Upper lobe of left lung (tissue), 6 donors: ENCODE measurements around the gene VPS35L. TPM values are rescaled to one million over a fixed set of nuclear protein-coding genes. Genes with fewer than 3 reads are reported as not detected.

Source experiments
- ATAC-seq, 2 donors: fragments of 200-7000 bp; cut with Tn5 transposase; one replicate each; pipeline ENCODE4 v1.9.1; 2022; ENCODE audit warnings: mild to moderate bottlenecking in 2 of 2, moderate library complexity in 2 of 2; ENCODE audit not compliant: low FRiP score in 2 of 2
- DNase-seq, 2 donors: peaks; one replicate each; pipeline ENCODE4 v3.0.0-alpha.2; 2019 to 2020
- H3K27ac ChIP-seq, 4 donors: fragments of 200-600 bp; sonication (generic); one replicate each; pipeline ENCODE4 v1.5.1; 2016 to 2019
- H3K27me3 ChIP-seq, 4 donors: fragments of 200-600 bp; sonication (generic); one replicate each; pipeline ENCODE4 v1.5.1; 2017 to 2019
- H3K36me3 ChIP-seq, 4 donors: fragments of 200-600 bp; sonication (generic); one replicate each; pipeline ENCODE4 v1.5.1; 2016 to 2019
- H3K4me1 ChIP-seq, 4 donors: fragments of 200-600 bp; sonication (generic); one replicate each; pipeline ENCODE4 v1.5.1; 2018 to 2019
- H3K4me3 ChIP-seq, 4 donors: fragments of 200-600 bp; sonication (generic); one replicate each; pipeline ENCODE4 v1.5.1; 2017 to 2019; ENCODE audit warnings: mild to moderate bottlenecking in 2 of 4, moderate library complexity in 1 of 4
- H3K9me3 ChIP-seq, 4 donors: fragments of 200-600 bp; sonication (generic); one replicate each; pipeline ENCODE4 v1.5.1; 2018 to 2019
- CTCF ChIP-seq, 6 experiments: fragments of 450-650 bp in 4 of 6; fragments of 200-600 bp in 2 of 6; sonication (generic) in 2 of 6; IDR thresholded peaks; one replicate each; pipeline ENCODE4 v1.5.1; 2016 to 2019; ENCODE audit warnings: antibody characterized with exemption in 6 of 6
- EP300 ChIP-seq, 4 donors: sonication (generic); formaldehyde crosslinking; IDR thresholded peaks; one replicate each; pipeline ENCODE4 v1.5.1; 2017; ENCODE audit warnings: antibody characterized with exemption in 4 of 4, control low read depth in 2 of 4
- POLR2A ChIP-seq, 4 donors: fragments of 450-650 bp; IDR thresholded peaks; one replicate each; pipeline ENCODE4 v1.5.1; 2016 to 2017; ENCODE audit warnings: antibody characterized with exemption in 4 of 4, mild to moderate bottlenecking in 2 of 4
- POLR2AphosphoS5 ChIP-seq, 2 donors: sonication (generic); formaldehyde crosslinking; IDR thresholded peaks; one replicate each; pipeline ENCODE4 v1.5.1; 2017; ENCODE audit warnings: antibody characterized with exemption in 2 of 2
- WGBS, 2 donors: methylation state at CpG; one replicate each; pipeline ENCODE4 v1.1.5; 2017 to 2018; 5-methylcytosine and 5-hydroxymethylcytosine counted together
- total RNA-seq, 6 donors: library from RNA; depleted of rRNA in 4 of 6; stranded (reverse); fragments of >200 nt in 4 of 6; gene quantifications; one replicate each; pipeline versions ENCODE4 v1.1.0 to v1.2.1, GENCODE V29; 2016 to 2021
- donor health status: DM: no; HTN: no; CAD: no; lungs with moderate emphysema.
- donor health status: DM: no; HTN: yes; CAD: no; lungs with severe emphysema.

VPS35L gene
- total RNA-seq, 6 donors from 2014 or later, result 39.8 to 52.9 (median 45.2) TPM

GRCh38 chr16:19698480-19699465, 143.3 kb downstream of the VPS35L start:
- 85 to 90% methylated on average over 19 of the region's 19 CpGs for WGBS, 2 donors
- no peak for DNase-seq
- H3K27ac ChIP-seq, result peak overlapping the region in 2 of 4 donors; percentile 16 to 19
- H3K4me3 ChIP-seq, result no peak overlapping the region
- TF ChIP-seq POLR2A (IDR thresholded peaks at IDR 0.05) (no peak), EP300 (IDR thresholded peaks at IDR 0.05) (no peak), CTCF (IDR thresholded peaks at IDR 0.05) (no peak), POLR2AphosphoS5 (IDR thresholded peaks at IDR 0.05) (no peak)
- no peaks in the 10 kb centered on the region for H3K9me3 ChIP-seq
- peaks cover 0 to 34% (median 7%) of the 10 kb centered on the region in 4 donors for H3K36me3 ChIP-seq
- ATAC-seq, result no peak
- no peaks in the 10 kb centered on the region for H3K27me3 ChIP-seq
- H3K4me1 ChIP-seq, result peaks cover 27 to 50% (median 42%) of the 10 kb centered on the region in 4 donors

- Histone ChIP-seq H3K36me3 (peaks cover 0 to 37% (median 7%) of the 10 kb centered on the region in 4 donors), H3K9me3 (no peaks in the 10 kb centered on the region), H3K4me3 (no peak overlapping the region), H3K27ac (peak overlapping the region in 1 of 4 donors; percentile 16), H3K27me3 (no peaks in the 10 kb centered on the region), H3K4me1 (peaks cover 34 to 57% (median 47%) of the 10 kb centered on the region in 4 donors)
- no peak for DNase-seq
- peak in 1 of 2 donors; percentile 32 for ATAC-seq
- TF ChIP-seq CTCF (IDR thresholded peaks at IDR 0.05) (no peak), EP300 (IDR thresholded peaks at IDR 0.05) (no peak), POLR2AphosphoS5 (IDR thresholded peaks at IDR 0.05) (no peak)
- 93 to 100% methylated on average over 3 to 8 of the region's 8 CpGs for WGBS, 2 donors
Measured at GRCh38 chr16:19699472-19699871, 144.0 kb downstream of the VPS35L start.

GRCh38 chr16:19700319-19700781, 144.8 kb downstream of the VPS35L start:
- WGBS, 2 donors, result 28 to 57% methylated on average over 6 of the region's 6 CpGs
- Histone ChIP-seq H3K4me1 (peaks cover 42 to 65% (median 56%) of the 10 kb centered on the region in 4 donors), H3K9me3 (no peaks in the 10 kb centered on the region), H3K36me3 (peaks cover 0 to 43% (median 9%) of the 10 kb centered on the region in 4 donors), H3K27ac (peak overlapping the region in 3 of 4 donors; percentile 44 to 58 (median 45)), H3K4me3 (no peak overlapping the region), H3K27me3 (no peaks in the 10 kb centered on the region)
- TF ChIP-seq POLR2AphosphoS5 (IDR thresholded peaks at IDR 0.05) (no peak), EP300 (IDR thresholded peaks at IDR 0.05) (no peak), CTCF (IDR thresholded peaks at IDR 0.05) (no peak), POLR2A (IDR thresholded peaks at IDR 0.05) (no peak)
- DNase-seq (no peak), ATAC-seq (no peak)

GRCh38 chr16:19701091-19701490, 145.6 kb downstream of the VPS35L start:
- TF ChIP-seq POLR2AphosphoS5 (IDR thresholded peaks at IDR 0.05) (no peak), EP300 (IDR thresholded peaks at IDR 0.05) (no peak), CTCF (IDR thresholded peaks at IDR 0.05) (no peak), POLR2A (IDR thresholded peaks at IDR 0.05) (no peak)
- no peak for ATAC-seq
- no peak for DNase-seq
- peaks cover 0 to 48% (median 9%) of the 10 kb centered on the region in 4 donors for H3K36me3 ChIP-seq
- no peaks in the 10 kb centered on the region for H3K27me3 ChIP-seq
- H3K4me3 ChIP-seq, result no peak overlapping the region
- H3K27ac ChIP-seq, result peak overlapping the region in 3 of 4 donors; percentile 44 to 58 (median 45)
- H3K4me1 ChIP-seq, result peaks cover 39 to 65% (median 51%) of the 10 kb centered on the region in 4 donors
- 82 to 86% methylated on average over 3 of the region's 3 CpGs for WGBS, 2 donors
- no peaks in the 10 kb centered on the region for H3K9me3 ChIP-seq
